WTC11 (cell line): ENCODE results near the gene MBOAT2. TPM values are rescaled to one million over a fixed set of nuclear protein-coding genes. Genes with fewer than 3 reads are reported as not detected.

ENCODE experiments used
- ATAC-seq: fragments of 200-7000 bp; cut with Tn5 transposase; 2 replicates; pipeline ENCODE4 v1.10.0; 2021; ENCODE audit warnings: mild to moderate bottlenecking, moderate library complexity
- CTCF ChIA-PET: fragments of 300-600 bp; sonication (Branson Sonifier 250); formaldehyde crosslinking; loops from one replicate; lab custom pipeline; 2021; ENCODE audit warnings: antibody characterized with exemption; lab: Charles Lee
- POLR2A ChIA-PET: fragments of 350-600 bp; sonication (Branson Sonifier 250); formaldehyde crosslinking; loops from one replicate; lab custom pipeline; 2021; ENCODE audit warnings: antibody characterized with exemption; lab: Charles Lee
- DNase-seq: peaks from one replicate; pipeline ENCODE4 v3.0.0; 2021; ENCODE audit warnings: low spot score
- H3K27ac Mint-ChIP-seq: 2 replicates; pipeline ENCODE4 v1.8.0; 2021; ENCODE audit warnings: mixed read lengths
- H3K27me3 Mint-ChIP-seq: 2 replicates; pipeline ENCODE4 v1.8.0; 2021; ENCODE audit warnings: low read depth, mild to moderate bottlenecking, moderate library complexity, mixed read lengths
- H3K36me3 Mint-ChIP-seq: 2 replicates; pipeline ENCODE4 v1.8.0; 2021; ENCODE audit warnings: mixed read lengths
- H3K4me1 Mint-ChIP-seq: 2 replicates; pipeline ENCODE4 v1.8.0; 2022; ENCODE audit warnings: mixed read lengths
- H3K4me3 Mint-ChIP-seq: 2 replicates; pipeline ENCODE4 v1.8.0; 2021; ENCODE audit warnings: mild to moderate bottlenecking, moderate library complexity, mixed read lengths
- H3K9me3 Mint-ChIP-seq: 2 replicates; pipeline ENCODE4 v1.8.0; 2021; ENCODE audit warnings: mixed read lengths
- AR ChIP-seq: fragments of 250-450 bp; sonication (Bioruptor Pico); IDR thresholded peaks from 2 replicates; pipeline ENCODE4 v1.9.0; 2021; ENCODE audit warnings: mild to moderate bottlenecking
- ATF3 ChIP-seq: sonication (generic); formaldehyde crosslinking; conservative IDR thresholded peaks from 2 replicates; pipeline ENCODE4 v1.8.1; 2022; ENCODE audit warnings: mild to moderate bottlenecking, missing genetic modification reagents
- ATF6 ChIP-seq: sonication (generic); formaldehyde crosslinking; IDR thresholded peaks from 2 replicates; pipeline ENCODE4 v1.8.1; 2023; ENCODE audit warnings: mild to moderate bottlenecking, missing genetic modification reagents
- CBFB ChIP-seq: sonication (generic); formaldehyde crosslinking; IDR thresholded peaks from 2 replicates; pipeline ENCODE4 v1.8.1; 2022; ENCODE audit warnings: mild to moderate bottlenecking, low read depth, missing genetic modification reagents
- ETV6 ChIP-seq: sonication (generic); formaldehyde crosslinking; IDR thresholded peaks from 2 replicates; pipeline ENCODE4 v1.8.1; 2022; ENCODE audit warnings: mild to moderate bottlenecking, missing genetic modification reagents
- MLX ChIP-seq: sonication (generic); formaldehyde crosslinking; IDR thresholded peaks from 2 replicates; pipeline ENCODE4 v1.8.1; 2023; ENCODE audit warnings: mild to moderate bottlenecking, missing genetic modification reagents, moderate library complexity
- MYBL2 ChIP-seq: sonication (generic); formaldehyde crosslinking; IDR thresholded peaks from 2 replicates; pipeline ENCODE4 v1.8.1; 2023; ENCODE audit warnings: mild to moderate bottlenecking, moderate library complexity, missing genetic modification reagents
- NFATC4 ChIP-seq: fragments of 250-450 bp; sonication (Bioruptor Pico); IDR thresholded peaks from 2 replicates; pipeline ENCODE4 v1.9.0; 2021; ENCODE audit warnings: mild to moderate bottlenecking
- NFE2L1 ChIP-seq: sonication (generic); formaldehyde crosslinking; IDR thresholded peaks from 2 replicates; pipeline ENCODE4 v1.8.1; 2023; ENCODE audit warnings: missing genetic modification reagents
- PREB ChIP-seq: sonication (generic); formaldehyde crosslinking; IDR thresholded peaks from 2 replicates; pipeline ENCODE4 v1.8.1; 2022; ENCODE audit warnings: mild to moderate bottlenecking, missing genetic modification reagents, moderate library complexity, borderline replicate concordance
- PRRX2 ChIP-seq: fragments of 250-450 bp; sonication (Bioruptor Pico); IDR thresholded peaks from 2 replicates; pipeline ENCODE4 v1.8.0; 2021; ENCODE audit warnings: mild to moderate bottlenecking
- RELA ChIP-seq: sonication (generic); formaldehyde crosslinking; IDR thresholded peaks from 2 replicates; pipeline ENCODE4 v1.8.1; 2022; ENCODE audit warnings: missing genetic modification reagents, mild to moderate bottlenecking, borderline replicate concordance
- RORB ChIP-seq: fragments of 250-450 bp; sonication (Bioruptor Pico); IDR thresholded peaks from 2 replicates; pipeline ENCODE4 v1.9.0; 2021; ENCODE audit warnings: mild to moderate bottlenecking
- SMAD3 ChIP-seq: sonication (generic); formaldehyde crosslinking; IDR thresholded peaks from 2 replicates; pipeline ENCODE4 v1.8.0; 2022; ENCODE audit warnings: missing genetic modification reagents, mild to moderate bottlenecking, borderline replicate concordance
- SOX15 ChIP-seq: fragments of 250-450 bp; sonication (Bioruptor Pico); IDR thresholded peaks from 2 replicates; pipeline ENCODE4 v1.9.0; 2021; ENCODE audit warnings: mild to moderate bottlenecking
- TP53 ChIP-seq: sonication (generic); formaldehyde crosslinking; IDR thresholded peaks from 2 replicates; pipeline ENCODE4 v1.8.1; 2023; ENCODE audit warnings: mild to moderate bottlenecking, missing genetic modification reagents
- USF2 ChIP-seq: sonication (generic); formaldehyde crosslinking; IDR thresholded peaks from 2 replicates; pipeline ENCODE4 v1.8.1; 2023; ENCODE audit warnings: mild to moderate bottlenecking, missing genetic modification reagents, moderate library complexity
- ZBTB43 ChIP-seq: sonication (generic); formaldehyde crosslinking; IDR thresholded peaks from 2 replicates; pipeline ENCODE4 v1.8.1; 2023; ENCODE audit warnings: mild to moderate bottlenecking, missing genetic modification reagents
- ZMAT4 ChIP-seq: fragments of 250-450 bp; sonication (Bioruptor Pico); IDR thresholded peaks from 2 replicates; pipeline ENCODE4 v1.9.0; 2021; ENCODE audit warnings: mild to moderate bottlenecking
- ZNF232 ChIP-seq: sonication (generic); formaldehyde crosslinking; IDR thresholded peaks from 2 replicates; pipeline ENCODE4 v1.8.0; 2022; ENCODE audit warnings: mild to moderate bottlenecking, missing genetic modification reagents
- ZNF396 ChIP-seq: fragments of 250-450 bp; sonication (Bioruptor Pico); IDR thresholded peaks from 2 replicates; pipeline ENCODE4 v1.8.0; 2021; ENCODE audit warnings: mild to moderate bottlenecking, moderate library complexity, borderline replicate concordance
- ZNF425 ChIP-seq: fragments of 250-450 bp; sonication (Bioruptor Pico); conservative IDR thresholded peaks from 2 replicates; pipeline ENCODE4 v1.9.0; 2021; ENCODE audit warnings: mild to moderate bottlenecking
- ZSCAN18 ChIP-seq: fragments of 250-450 bp; sonication (Bioruptor Pico); IDR thresholded peaks from 2 replicates; pipeline ENCODE4 v2.1.2; 2022; ENCODE audit warnings: mild to moderate bottlenecking, moderate library complexity
- total RNA-seq: library from RNA; stranded (reverse); gene quantifications from 3 replicates; pipeline ENCODE4 v1.2.3, GENCODE V29; 2021

Gene MBOAT2
- total RNA-seq, 1 experiment from 2014 or later: 24.7 TPM

GRCh38 chr2:8925411-8925810, 78.1 kb downstream of the MBOAT2 start:
- H3K27ac Mint-ChIP-seq: no peak overlapping the region
- DNase-seq: no peak
- H3K4me1 Mint-ChIP-seq: peaks cover 4% of the 10 kb centered on the region; the same call in 1 of the 2 replicates
- no peak for ATAC-seq
- no peaks in the 10 kb centered on the region for H3K27me3 Mint-ChIP-seq
- H3K9me3 Mint-ChIP-seq: no peaks in the 10 kb centered on the region
- ChIA-PET POLR2A (no interaction called here), CTCF (interaction anchor here (1.0 kb wide), 1 partner anchor 21 kb away, joined by 3 read pairs; no protein-coding TSS in a partner anchor)
- no peak overlapping the region for H3K4me3 Mint-ChIP-seq
- no peaks in the 10 kb centered on the region for H3K36me3 Mint-ChIP-seq
- TF ChIP-seq RORB (CRISPR knock-in tag) (no peak), ZNF232 (CRISPR knock-in tag) (no peak), ZNF425 (CRISPR knock-in tag) (no peak), ZBTB43 (no peak), ATF3 (CRISPR knock-in tag) (no peak), ZMAT4 (no peak), ETV6 (CRISPR knock-in tag) (no peak), TP53 (no peak), MYBL2 (CRISPR knock-in tag) (no peak), SMAD3 (CRISPR knock-in tag) (no peak), ATF6 (CRISPR knock-in tag) (no peak), NFATC4 (CRISPR knock-in tag) (no peak), CBFB (CRISPR knock-in tag) (no peak)

- peaks cover 4% of the 10 kb centered on the region for H3K9me3 Mint-ChIP-seq
- H3K36me3 Mint-ChIP-seq: peaks cover 4% of the 10 kb centered on the region
- H3K27me3 Mint-ChIP-seq: no peaks in the 10 kb centered on the region
- H3K4me3 Mint-ChIP-seq: no peak overlapping the region
- no peak overlapping the region for H3K27ac Mint-ChIP-seq
- H3K4me1 Mint-ChIP-seq: peaks cover 7% of the 10 kb centered on the region
- POLR2A ChIA-PET: no interaction called here
- DNase-seq (no peak), ATAC-seq (no peak)
- CTCF ChIA-PET: interaction anchor here (0.6 to 0.7 kb wide), 2 partner anchors 173 to 188 kb away, joined by 3 read pairs; no protein-coding TSS in a partner anchor
- TF ChIP-seq CBFB (CRISPR knock-in tag): no peak
- TF ChIP-seq MLX (CRISPR knock-in tag): no peak
- no peak for TF ChIP-seq ZSCAN18 (CRISPR knock-in tag)
- TF ChIP-seq USF2: no peak
- no peak for TF ChIP-seq SOX15 (CRISPR knock-in tag)
- no peak for TF ChIP-seq RELA (CRISPR knock-in tag)
- no peak for TF ChIP-seq PRRX2 (CRISPR knock-in tag)
- TF ChIP-seq NFE2L1 (CRISPR knock-in tag): no peak
- no peak for TF ChIP-seq PREB (CRISPR knock-in tag)
- no peak for TF ChIP-seq SMAD3 (CRISPR knock-in tag)
- TF ChIP-seq AR (CRISPR knock-in tag): no peak
- TF ChIP-seq ZNF396 (CRISPR knock-in tag): no peak
Observed at GRCh38 chr2:8923183-8923582, 80.3 kb downstream of the MBOAT2 start.
